Stimulated activated CD4-positive, alpha-beta T cell treated with anti-CD3 and anti-CD28 coated beads, Interleukin-1b, Interleukin-23, amount 100 ng/mL, for 24 hours (primary cell): ENCODE results near the gene GULP1.
"Not testable (repeated sequence)": the region's sequence is repeated elsewhere in the genome, so short reads cannot be mapped to it uniquely, and the experiment has no call there.

Experiments
- DNase-seq, 4 experiments: peaks; one replicate each; pipeline ENCODE4 v3.0.0-alpha.2; 2020; ENCODE audit warnings: low read depth in 4 of 4, low spot score in 1 of 4

The GULP1 gene

GRCh38 chr2:188596054-188596453 is 304.4 kb downstream of the GULP1 start:
- DNase-seq = no peak

DNA sequence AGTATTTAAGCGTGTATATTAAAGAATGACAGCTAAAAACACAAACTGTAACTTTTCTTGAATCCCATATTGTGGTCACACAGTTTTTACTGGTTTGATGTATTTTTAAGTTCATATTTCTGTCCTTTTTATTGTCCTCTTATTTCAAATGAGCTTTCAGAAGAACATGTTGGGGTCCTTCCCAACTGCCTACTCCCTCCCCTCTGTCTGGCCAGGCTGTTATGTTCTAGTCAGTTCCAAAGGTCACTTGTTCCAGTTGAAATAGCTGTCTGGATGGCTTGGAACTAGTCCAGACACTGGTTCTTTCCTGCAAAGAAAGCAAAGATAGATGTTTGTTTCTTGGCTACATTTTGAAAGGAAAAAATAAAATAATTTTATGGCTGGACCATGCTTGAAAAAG is 306.9 kb downstream of the GULP1 start:
- DNase-seq = no peak

- DNase-seq = no peak
Measured at GRCh38 chr2:188599140-188599539, 307.5 kb downstream of the GULP1 start.

DNA sequence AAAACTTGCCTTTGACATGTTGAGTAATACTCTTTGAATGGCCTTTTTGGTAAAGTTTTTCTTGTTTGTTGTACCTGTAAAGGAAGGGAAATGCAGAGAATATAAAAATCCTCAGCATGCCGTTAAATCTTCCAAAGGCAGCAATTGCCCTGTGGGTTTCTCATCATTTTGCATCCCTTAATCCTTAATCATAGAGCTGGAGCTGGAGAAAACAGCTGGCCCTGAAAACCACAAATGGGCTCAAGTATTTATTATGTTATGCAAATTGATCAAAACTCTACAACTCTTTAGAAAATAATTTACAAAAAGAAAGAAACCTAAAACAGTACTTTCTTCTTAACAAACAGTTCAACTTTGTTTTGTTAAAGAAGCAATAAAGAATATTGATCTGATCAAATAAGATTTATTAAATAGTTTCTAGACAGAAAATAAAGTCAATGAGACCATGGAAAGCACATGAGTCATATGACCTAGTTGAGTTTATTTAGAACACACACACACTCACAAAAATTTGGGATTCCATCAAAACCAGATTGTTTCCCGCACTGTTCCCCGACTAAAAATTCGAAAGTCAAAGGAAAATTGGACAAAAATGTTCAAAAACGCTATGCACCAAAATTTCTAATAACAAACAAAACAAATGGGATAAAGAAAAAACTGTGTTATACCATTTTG is 309.0 kb downstream of the GULP1 start:
- no peak for DNase-seq

- no peak for DNase-seq
Measured at GRCh38 chr2:188601391-188601790, 309.7 kb downstream of the GULP1 start.

DNA sequence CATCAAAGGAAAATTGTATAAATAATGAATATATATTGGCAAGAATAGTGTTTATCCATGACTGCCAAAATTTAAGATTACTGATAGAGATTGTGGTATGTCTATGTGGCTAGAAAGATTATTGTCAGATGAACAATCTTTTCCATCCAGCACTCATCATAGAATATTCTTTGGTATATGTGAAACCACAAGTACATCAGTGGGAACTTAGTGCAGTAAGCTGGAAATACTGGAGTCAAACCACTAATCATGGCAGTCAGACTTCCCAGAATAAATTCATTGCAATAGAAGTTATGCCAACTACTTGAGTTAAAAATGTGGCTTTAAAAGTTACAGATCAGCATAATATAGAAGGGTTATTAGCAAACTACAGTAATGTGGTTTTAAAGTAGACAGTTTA is 310.3 kb downstream of the GULP1 start:
- DNase-seq = no peak

- no peak for DNase-seq
Measured at GRCh38 chr2:188604579-188604978, 312.9 kb downstream of the GULP1 start.

- DNase-seq = not testable (repeated sequence)
Measured at GRCh38 chr2:188605609-188606584, 314.2 kb downstream of the GULP1 start.

GRCh38 chr2:188606596-188606995 is 314.9 kb downstream of the GULP1 start:
- not testable (repeated sequence) for DNase-seq

GRCh38 chr2:188607501-188607900 is 315.8 kb downstream of the GULP1 start:
- DNase-seq = no peak

- no peak for DNase-seq
Measured at GRCh38 chr2:188609321-188610049, 317.8 kb downstream of the GULP1 start.

DNA sequence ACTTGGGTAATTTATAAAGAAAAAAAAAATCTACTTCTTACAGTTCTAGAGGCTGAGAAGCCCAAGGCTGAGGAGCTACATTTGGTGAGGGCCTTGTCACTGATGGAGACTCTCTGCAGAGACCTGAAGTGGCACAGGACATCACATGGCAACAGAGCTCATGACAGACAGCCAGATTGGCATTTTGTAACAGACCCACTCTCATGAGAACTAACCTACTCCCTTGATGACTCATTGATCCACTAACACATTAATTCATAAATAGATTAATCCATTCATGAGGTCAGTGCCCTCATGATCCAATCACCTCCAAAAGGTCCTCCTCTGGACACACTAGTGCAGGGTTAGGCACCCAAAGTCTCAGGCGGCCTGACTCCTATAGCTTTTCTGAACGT is 318.4 kb downstream of the GULP1 start:
- DNase-seq = no peak

GRCh38 chr2:188610827-188611226 is 319.2 kb downstream of the GULP1 start:
- no peak for DNase-seq

DNA sequence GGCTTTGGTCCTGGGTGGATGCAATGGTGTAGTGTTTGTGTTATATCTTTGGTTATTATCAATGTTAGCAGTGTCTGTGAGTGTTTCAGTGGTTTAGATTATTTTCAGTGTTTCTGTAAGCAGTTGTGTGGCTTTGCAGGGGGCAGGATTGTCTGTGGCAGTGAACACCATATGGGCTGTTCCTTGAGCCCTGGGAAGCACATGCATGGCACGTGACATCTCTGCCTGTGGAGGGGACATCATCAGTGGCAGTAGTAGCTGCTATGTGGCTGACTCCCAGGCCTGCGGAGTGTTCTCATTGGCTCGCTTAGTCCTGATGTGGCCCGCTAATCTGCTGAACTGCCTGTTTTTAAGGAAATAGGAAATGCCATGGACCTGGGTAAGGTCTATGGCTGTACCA is 327.5 kb downstream of the GULP1 start:
- DNase-seq = no peak

- DNase-seq = no peak
Measured at GRCh38 chr2:188620916-188621315, 329.2 kb downstream of the GULP1 start.

GRCh38 chr2:188622601-188623260 is 331.1 kb downstream of the GULP1 start:
- no peak for DNase-seq

DNA sequence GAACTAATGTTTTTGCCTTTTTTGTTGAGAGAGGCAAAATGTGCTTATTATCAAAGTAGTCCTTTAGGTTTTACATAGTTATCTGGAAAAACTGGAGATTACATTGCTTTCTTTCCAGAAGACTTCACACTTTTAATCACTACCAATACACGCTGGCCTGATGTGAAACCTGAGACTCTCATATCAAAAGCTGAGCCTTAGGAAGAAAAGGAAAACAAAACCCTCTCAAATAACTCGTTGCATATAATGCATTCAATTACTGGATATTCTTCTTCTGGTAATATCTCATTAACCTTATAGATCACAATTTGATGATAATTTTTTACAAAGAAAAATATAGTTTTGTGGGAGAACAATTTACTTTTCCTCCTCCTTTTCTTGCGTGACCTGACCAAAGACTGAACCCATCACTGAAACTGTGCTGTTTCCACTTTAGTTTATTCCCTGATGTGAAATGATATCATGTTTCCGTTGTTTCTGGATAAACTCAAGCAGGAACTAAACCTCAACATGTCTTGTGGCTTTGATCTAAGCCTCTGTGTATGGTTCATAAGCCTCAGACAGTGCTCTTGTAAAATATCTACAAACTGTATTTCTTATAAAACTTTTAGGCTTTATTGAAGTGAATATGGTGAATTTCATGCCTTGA is 332.4 kb downstream of the GULP1 start:
- no peak for DNase-seq

DNA sequence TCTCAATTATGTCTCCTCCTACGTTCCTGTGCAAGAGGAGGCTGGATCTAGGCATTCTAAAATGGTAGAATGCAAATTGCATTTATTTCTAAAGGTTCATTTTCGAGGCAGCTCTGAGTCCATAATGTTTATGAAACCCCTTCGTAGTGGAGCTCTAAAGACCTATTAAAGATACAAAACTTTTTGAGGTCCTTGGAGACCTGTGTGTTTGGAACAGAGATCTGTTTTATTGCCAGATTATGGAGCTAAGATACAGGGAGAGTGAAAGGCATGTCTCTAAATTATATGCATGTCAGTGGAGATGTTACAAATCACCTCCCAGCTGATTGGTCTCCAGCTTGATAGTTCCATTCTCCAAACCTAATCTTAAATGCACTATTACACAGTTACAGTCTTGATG is 335.8 kb downstream of the GULP1 start:
- DNase-seq = no peak

DNA sequence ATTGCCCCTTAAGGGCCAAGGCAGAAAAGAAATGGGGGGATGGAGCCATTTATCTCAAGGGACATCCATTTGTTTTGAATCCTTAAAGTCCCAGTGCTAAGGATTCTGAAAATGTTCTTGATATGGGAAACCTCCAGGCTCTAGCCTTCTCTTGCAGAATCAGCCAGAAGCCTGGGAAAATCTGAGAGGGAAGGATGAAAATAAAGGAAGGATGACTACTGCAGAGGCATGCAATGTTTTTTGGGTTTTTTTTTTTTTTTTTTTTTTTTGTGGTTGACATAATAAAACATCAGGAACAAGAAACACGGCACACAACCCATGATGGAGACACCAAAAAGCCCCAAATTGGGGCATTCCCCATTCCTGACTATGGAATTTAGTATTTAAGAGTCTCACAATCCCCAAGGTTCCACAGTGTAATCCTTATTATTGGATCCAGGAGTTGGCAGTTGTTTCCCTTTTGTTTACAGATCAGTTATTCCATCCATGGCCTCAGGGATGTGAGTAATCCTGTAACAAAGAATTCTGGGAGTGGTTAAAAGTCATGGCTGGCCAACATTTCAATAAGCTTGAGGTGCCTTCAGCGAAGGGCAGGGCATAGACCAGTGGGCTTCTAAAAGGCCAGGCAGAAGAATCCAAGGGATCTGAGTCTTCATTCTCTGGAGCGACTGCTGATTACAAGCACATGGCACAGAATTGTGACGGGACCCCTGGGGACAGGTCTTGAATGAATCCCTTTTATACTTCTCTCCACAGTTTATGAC is 337.5 kb downstream of the GULP1 start:
- no peak for DNase-seq
